SK-N-MC (cell line): ENCODE measurements around the gene SDCBP2.

ENCODE experiments used
- EZH2 ChIP-seq: fragments of 200-600 bp; sonication (generic); IDR thresholded peaks from one replicate; pipeline ENCODE4 v1.6.1; 2017; ENCODE audit warnings: antibody characterized with exemption
- FOXP2 ChIP-seq: optimal IDR thresholded peaks from 2 replicates; pipeline ENCODE3; 2011; ENCODE audit warnings: mild to moderate bottlenecking, moderate library complexity; ENCODE audit not compliant: insufficient read depth; ENCODE audit errors: extremely low read length, control extremely low read depth
- POLR2AphosphoS5 ChIP-seq: IDR thresholded peaks from 2 replicates; pipeline ENCODE4 v1.6.1; 2012; ENCODE audit warnings: mild to moderate bottlenecking, low read depth, low read length, borderline replicate concordance

GRCh38 chr20:1273366-1273765 is 55.6 kb downstream of the SDCBP2 start:
- TF ChIP-seq EZH2 = no peak
- no peak for TF ChIP-seq POLR2AphosphoS5
- no peak for TF ChIP-seq FOXP2
